ENCODE measurements around the gene NDUFA11.

The NDUFA11 gene

DNA sequence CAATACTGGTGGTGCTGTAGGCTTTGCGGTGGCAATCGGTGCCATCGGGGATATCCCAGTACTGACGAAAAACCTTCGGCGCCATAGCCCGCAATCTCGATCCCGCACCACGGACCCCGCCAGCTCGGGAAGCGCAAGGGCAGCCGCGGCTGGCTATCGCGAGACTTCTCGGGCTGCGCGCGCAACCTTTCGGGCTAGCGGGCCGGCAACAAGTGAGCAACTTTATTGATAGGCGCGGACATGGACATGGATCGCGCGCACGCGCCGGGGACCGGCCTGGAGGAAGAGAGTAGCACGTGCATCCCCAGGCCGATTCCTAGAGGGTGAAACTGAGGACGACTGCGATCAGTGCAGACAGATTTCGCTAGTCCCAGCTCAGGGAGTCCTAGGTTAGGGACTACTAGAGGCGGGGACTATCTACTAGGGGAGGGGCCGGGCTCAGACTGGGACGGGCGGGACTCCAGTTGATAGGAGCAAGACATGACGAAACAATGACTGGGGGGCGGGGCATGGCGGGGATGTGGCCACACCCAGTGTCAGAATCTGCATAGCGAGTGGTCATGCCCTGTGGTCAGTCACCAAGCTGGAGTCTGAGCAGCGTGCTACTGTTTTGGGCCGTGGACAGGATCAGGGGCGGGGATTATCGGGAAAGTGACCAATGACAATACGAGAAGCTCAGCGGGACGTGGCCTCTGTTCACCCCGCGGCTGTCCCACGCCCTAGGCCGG is at the start of gene NDUFA11:
NDUFA11 (minus strand) TSS at position 167 of the 728 bp plus-strand sequence; CDS start at position 85, 82 bp downstream.
- DNase-seq, result peak; percentile 97

DNA sequence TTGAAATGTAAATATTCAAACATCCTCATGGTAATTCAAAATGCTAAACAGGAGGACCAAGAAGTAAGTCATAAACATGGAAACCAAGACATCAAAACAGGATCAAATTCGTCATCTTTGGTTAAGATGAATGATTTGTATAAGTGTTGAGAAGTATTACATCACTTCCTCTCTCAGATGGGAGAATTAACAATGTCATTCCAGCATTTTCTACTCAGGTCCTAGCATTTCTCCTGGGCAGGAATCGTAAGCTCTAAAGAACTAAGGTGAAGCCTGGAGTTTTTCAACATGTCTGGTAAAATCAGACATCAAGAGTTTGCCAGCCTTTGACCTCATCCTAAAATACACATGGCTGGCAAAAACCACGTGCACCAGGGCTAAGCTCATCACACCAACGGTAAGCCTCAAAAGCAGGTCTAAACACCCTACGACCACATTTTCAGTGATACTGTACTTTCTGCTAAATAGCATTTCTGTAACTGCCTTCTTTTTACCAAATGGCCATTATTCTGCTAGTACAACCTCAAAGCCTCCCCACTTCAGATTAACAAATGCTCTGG is 49.5 kb upstream of the NDUFA11 start:
- DNase-seq, result no peak

DNA sequence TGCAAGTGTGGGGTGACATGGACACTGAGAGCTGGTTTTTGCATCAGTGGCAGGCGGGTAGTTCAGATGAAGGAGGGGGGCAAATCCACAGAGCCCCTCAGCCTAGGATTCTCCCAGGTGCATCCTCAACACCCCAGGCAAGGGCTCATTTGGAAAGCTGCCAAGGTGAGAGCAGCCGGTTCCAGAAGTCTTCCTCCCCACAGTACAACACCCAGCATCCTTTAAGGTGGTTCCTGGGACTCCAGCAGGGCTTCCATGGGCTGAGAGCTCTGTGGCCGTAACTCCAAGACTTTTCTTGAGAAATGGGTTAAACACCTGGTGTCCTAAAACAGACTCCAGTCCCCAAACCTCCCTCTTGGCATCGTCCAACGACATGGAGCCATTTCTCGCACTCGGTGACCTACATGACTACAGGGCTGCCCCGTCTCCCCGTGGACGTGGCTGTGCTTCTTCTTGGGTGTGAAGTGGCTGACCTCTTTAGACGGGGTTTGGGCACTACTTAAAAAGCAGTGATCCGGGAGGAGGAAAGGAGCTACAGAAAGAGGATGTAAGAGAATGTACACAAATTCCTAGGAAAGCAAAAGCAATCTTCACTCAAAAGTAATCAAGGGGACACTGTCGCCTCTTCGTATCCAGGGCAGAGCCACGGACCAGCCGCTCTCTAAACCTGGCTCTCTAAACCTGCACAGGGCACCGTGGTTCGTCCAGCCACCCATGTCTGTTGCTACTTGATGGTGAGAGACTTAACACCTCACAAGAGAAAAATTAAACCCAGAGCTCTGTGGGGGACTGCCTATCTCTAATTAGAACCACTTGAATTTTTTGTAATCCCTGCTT is 48.8 kb upstream of the NDUFA11 start:
- no peak for DNase-seq

DNA sequence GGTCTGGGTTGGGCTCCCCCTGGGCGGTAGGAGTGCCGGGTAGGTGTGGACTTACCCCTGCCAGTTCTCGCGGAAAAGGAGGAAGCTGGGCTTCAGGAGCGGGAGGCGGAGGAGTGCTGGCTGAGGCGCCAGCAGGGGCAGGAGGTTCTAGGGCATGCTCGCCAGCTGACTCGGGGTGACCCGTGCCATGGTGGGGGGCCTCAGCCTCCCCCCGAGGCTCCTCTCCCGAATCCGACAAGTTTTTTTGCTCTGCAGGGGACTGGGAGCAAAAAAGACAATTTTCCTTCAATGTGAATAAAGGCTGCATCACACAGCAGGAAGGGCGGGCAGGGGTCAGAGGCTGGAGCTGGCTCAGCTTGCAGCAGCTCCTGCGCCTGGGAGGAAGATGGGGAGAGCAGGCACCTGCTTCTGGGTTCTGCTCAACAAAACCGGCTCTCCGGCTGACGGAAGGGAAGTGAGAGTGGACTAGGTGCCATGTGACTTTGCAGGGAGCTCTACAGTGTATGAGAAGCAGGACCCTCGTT is 47.8 kb upstream of the NDUFA11 start:
- DNase-seq, result no peak

DNA sequence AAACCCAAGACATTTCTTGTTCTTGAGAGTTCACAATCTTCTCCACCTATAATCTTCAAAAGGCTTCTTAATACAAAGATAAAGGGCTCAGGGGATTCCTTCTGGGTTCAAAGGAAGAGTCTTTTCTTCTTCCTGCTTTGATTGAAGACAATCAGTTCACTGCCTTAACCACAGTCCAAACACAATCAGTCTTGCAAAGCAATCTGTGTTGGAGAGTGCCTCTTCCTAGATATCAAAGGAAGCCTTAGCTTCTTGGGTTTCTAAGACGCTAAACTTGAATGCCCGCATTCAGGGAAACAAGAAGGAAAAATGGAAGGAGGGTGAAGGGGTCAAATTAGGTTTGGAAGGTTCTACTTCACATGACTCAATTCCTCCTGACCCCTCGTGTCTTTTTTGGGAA is 47.2 kb upstream of the NDUFA11 start:
- no peak for DNase-seq

DNA sequence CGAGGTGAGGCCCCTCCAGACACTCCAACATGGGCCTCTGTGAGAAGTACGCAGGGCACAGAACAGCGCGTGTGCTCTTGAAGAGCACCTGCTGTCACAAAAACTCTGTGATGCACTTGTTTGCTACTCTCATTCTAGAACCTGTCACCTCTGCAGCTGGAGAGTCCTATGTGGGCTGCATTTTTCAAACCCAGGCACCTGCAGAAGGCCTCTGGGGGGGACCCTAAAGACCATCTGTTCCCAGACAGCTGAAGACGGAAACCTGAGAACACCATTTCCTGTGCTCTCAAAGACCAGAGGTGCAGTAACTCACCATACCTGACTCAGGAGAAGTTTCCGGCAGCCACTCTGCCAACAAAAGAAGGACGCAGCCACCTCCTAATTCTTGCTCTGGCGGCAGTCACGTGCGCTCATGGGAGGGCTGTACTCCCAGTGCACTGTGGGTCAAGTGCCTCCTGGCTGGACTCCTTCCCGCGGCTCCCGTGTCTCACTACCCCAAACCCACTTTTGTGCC is 46.3 kb upstream of the NDUFA11 start:
- DNase-seq, result peak; percentile 90

DNA sequence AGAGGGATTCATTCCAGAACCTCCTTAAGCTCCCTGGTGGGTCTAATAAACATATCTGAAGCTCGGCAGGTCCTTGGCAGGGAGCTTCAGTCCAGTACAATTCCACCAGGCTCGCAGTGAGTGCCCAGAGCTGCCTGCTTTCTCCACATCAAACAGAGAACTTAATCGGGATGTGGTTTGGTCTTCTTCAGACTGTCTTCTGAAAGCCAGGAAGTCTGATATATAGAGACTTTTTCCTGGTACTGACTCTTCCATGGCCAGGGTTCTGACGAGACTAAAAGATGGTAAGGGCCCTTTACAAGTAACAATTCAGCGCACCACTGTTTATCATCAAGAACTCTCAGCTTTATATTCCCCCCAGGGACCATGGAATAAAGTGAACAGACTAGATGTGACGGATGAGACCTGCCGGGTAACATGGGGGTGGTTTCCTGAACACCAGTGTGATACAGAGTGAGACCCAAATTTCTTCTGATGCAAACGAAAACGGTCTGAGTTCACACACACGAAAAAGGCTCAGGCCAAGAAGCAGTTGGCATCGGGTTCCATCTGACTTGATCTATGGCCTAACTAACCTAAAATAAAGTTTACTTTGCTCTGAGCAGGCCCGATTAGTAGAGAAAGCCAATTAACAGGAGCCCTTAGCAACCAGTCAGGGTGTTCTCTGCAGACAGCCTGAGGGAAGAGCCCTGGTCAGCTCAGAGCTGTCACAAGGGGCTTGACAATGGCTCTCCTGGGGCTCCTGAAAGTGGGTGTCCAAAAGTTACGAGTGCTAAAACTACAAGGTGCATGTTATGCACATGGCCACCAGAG is 45.4 kb upstream of the NDUFA11 start:
- no peak for DNase-seq

DNA sequence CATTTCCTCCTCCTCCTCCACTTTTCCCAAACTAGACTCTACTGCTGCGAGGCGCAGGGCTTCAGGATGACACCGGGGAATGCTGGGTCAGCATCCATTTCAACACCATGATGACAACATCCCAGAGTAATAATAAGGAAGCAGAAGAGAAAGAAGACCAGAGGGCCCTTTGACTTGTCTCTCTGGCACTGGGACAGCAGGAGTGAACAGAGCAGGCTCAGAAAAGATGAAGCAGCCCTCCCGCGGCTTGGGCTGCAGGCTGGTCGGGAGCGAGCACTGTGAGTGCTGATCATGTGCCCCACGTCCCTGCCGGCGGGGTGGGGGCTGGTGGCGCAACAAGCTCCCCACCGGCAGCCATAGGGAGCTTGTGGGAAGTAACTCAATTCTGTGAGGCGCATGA is 43.8 kb upstream of the NDUFA11 start:
- no peak for DNase-seq

DNA sequence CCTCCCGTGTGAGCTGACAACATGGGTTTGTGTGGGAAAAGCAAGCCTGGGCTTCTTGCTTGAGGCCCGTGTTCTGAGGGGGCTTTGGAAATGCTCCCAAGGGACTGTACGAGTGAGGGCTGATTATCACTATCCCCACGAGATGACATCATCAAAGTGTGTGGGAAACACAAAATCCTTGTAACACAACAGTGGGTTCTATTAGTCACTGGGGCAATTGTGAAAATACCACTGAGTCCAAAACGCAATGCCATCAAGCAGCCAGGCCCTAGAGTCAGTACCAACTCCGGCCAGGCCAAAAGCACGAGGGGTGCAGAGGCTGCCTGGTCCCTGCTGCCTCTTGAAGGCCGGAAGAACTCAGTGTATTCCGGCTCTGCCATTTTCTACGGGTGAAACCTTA is 40.0 kb upstream of the NDUFA11 start:
- DNase-seq, result no peak

DNA sequence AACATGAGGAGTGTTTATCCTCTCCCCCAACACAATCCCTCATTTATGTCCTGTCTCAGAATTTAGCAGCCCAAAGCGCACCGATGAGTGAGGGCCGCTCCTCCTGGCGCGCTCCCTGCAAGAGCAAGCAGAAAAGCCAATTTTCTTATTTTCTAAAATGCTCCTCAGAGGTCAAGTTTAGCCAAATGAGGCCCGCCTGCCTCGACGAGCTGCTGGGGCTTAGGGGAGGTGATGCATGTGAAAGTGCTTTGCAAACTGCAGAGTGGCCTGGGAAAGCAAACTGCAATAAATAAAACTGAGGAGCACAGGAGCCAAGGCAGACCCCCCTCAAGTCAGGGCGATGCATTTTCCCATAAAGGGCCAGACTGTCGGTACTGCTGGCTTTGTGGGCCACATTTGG is 39.5 kb upstream of the NDUFA11 start:
- DNase-seq, result no peak

DNA sequence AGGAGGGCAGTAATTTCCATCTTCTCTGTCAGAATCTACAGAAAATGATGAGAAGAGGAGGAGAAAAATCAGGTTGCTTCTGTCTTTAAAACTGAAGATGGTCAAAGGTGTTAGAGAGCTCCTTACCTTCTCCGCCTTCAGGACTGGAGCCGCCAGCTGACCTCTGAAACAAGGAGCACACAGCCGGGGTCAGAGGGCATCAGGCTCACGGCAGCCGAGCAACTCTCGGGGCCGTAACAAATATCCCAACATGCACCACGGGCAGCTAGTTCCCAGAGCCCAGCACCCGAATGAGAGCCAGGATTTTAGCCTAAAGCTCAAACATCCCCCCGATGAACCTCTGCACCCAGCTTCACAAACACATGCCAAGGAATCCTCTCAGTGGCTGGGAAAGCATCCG is 38.1 kb upstream of the NDUFA11 start:
- DNase-seq, result no peak

DNA sequence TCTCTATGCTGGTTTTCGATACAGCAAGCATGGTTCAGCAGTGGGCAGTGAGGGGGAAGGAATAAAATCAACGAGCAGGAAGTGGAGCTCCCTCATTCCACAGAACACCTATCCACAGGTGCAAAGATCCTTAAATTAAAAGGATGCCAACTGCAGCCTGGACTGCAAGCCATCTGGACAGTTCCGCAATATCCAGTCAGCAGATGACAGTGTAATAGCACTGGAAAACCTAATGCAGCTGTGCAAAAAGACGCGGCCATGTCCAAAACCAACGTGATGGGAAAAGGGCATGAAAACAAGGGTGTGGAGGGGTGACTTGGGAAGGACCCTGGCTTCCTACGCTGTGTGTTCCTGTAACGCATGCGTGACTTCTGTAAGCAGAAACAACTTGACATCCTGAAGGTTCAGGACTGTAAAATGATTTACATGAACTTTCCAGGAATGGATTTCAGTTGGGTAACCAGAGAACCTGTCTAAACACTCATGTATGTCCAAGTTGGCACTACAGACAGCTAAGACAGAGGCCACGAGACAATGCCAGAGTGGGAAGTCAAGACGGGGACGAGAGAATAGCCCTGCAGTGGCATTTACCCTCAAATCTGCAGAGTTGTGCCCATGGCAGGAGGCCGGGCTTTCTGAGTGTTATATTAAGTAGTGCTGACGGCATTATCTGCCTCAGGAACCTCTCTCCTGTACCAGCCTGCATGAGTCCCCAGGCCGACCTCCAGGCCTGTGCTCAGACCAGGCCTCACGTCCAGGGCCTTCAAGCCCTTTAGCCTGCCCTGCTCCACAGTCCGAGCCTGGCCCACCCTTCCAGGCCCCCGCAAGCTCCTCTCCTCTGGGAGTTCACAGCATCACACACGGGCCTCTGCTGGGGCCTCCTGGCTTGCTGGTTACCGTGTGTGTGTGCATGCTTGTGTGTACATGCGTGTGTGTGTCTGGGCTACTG is 36.9 kb upstream of the NDUFA11 start:
- DNase-seq, result no peak

DNA sequence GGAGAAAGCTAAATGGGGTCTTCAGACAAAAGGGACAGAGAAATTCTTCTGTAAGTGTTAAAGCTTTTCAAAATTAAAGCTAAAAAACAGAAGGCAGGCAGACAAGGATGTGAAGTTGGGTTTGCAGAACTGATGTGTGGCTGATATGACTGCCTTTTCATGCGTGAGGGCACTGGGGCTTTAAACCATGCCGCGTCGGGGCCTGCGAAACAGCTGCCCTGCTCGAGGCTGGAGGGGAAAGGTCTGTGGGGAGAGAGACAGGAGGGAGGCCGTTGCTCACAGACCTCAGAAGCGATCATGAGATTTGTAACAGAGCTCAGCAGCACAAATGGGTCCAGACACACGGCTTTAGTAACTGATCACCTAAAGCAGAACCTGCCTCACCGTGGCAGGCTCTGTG is 34.0 kb upstream of the NDUFA11 start:
- DNase-seq, result no peak

DNA sequence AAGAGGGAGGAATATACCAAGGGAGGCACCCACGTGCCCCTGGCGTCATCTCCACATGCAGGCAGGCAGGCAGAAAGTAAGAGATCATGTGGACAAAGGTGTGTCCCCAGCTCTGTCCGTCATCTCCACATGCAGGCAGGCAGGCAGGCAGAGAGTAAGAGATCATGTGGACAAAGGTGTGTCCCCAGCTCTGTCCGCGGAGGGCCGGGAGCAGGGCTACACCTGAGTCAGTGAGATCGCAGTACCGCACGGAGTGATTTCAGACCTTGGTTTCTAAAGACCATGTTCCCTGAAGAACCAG is 32.7 kb upstream of the NDUFA11 start:
- no peak for DNase-seq

DNA sequence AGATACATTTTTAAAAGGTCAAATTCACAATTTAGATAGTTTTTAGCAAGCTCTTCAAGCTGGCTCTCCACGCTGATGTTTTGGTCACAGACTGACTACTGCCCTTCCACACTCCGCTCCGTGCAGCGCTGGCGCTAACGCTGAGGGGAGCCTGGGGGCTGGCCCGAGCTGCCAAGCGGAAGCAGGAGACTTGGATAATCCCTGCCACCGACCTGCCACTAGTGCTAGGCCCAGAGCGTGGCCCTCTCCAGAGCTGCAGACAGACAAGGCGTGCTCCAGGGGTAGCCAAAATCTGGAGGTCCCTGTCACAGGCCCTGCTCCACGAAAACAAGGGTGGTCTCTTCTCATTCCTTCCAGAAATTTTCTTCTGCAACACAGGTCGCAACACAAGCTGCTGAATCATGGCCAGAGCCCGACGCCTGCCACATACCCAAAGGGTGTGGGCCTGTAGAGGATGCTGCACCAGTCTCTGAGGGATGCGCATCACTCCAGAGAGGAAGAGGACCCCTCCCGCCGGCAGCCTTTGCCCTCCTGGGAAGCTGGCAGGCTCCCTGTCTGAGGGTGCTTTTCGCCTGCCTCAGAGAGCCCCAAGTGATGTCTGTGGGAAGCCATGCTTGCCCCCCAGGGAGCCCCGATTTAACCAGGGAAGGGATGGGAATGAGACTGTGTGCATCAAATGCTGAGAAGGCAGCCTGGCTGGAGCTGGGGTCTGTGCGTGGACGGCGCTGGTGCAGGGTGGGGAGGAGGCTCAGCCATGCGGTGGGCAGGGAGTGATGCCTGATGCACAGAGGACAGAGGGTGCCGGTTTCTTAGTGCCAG is 32.1 kb upstream of the NDUFA11 start:
- DNase-seq, result no peak

DNA sequence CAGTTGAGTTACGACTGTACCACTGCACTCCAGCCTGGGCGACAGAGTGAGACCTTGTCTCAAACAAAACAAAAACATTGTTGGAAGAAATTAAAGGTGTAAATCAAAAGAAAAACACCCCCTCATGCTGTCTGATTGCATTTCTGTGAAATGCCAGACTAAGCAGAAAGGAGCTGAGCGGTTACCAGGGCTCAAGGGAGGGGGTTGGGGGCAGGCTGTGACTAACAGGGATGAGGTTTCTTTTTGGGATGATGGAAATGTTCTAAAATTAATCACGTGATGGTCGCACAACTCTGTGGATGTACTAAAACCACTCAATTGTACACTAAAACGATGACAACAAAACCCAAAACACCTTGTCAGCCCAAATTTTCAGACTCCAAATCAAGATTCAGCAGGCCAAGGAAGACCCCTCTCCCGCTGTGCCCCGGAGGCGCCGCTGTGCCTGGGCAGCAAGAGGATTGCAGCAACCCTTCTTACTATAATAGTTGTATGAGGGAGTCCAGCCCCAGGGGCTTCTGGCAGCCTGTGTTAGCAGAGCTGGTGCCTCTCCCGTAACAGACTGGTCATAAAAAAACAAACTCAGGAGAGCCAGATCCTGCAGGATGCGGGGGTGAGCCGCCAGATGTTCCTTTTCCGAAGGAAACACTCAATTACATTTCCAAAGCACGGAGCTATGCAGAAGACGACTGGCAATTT is 31.3 kb upstream of the NDUFA11 start:
- peak; percentile 16 for DNase-seq

DNA sequence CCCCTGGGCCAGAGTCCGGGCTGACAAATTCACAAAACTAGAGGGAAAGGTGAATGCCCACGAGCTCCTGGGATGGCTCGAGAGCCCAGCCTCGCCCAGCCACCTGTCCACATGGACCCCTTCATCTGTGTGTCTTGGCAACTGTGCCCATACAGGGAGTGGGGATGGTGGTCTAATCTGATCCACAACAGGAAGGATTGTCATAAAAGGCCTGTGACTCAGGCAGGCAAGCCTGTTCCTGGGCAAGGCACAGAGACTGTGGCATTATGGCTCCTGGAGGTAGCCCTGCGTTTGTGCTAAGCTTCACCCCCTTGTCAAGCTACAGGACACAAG is 30.4 kb upstream of the NDUFA11 start:
- DNase-seq, result no peak

DNA sequence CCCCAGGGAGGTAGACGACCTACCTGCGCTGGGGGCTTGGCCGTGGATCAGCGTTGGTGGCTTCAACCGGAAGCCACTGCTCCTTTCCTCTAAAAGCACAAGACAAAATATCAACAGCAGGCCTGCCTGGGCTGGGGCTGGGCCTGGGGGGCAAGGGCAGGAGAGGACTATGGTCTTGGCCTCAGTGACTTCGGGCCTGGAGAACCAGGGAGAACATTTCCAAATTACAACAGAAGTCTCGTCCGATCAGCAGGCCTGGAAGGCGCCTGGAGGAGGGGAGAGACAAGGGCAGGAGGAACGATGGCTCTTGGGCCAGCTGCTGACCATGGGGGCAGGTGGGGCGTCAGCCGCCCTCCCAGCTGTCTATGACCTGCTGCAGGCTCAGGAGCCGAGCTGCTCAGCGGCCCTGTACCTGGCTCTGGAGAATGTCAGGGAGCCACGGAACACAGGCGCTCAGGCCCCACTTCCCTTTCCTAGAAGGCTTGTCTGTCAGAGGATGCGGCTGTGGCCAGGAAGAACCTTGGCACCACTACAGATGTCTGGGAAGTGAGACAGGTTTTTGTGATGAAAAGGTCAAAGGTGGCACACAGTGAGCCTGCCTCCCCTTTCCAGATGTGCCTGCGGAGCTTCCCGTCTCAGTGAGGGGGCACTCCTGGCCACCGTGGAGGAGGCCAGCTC is 29.9 kb upstream of the NDUFA11 start:
- no peak for DNase-seq

DNA sequence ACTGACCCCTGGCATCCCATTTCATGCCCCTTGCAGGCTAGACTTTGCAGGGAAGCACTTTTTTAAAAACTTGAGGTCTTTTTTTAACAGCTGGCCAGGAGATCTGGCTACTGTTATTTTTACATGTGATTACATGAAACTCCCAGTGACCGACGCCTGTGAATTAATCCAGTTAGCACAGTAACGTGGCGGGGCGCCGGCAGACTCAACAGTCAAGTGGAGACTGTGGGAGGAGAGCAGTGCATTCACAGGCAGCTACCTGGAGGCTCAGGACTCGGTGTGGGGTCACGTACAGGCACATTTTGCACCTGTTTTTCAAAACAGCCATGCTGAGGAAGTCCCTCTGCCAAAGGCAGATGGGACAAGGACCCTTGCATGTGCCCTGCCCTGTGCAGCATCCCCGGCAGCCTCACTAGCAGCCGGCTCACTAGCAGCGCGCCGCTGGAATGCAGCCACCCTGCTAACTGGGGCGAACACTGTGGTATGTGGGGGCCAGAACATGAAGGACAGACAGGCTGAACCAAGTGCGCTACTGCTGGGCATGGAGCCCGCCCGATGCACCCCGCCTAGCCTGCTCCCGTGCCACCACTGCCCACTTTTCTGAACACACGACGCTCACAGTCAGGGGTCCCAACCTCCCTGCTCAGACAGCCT is 29.1 kb upstream of the NDUFA11 start:
- no peak for DNase-seq
